Smooth muscle cell (in vitro differentiated cells): Measurements from ENCODE around the gene NFAM1. TPM values are rescaled to one million over a fixed set of nuclear protein-coding genes. Genes with fewer than 3 reads are reported as not detected.

Experiments
- DNase-seq: peaks from one replicate; lab custom pipeline; 2025; ENCODE audit not compliant: unreplicated experiment; lab: John Stamatoyannopoulos, UW
- H2AFZ ChIP-seq: fragments of 200-600 bp; sonication (generic); 2 replicates; pipeline ENCODE4 v1.6.0; 2016; ENCODE audit warnings: antibody characterized with exemption, low read depth, mild to moderate bottlenecking
- H3F3A ChIP-seq: fragments of 200-600 bp; sonication (generic); 2 replicates; pipeline ENCODE4 v1.6.0; 2017; ENCODE audit warnings: antibody characterized with exemption, low read depth
- H3K27ac ChIP-seq: fragments of 200-600 bp; sonication (generic); 2 replicates; pipeline ENCODE4 v1.5.1; 2016; ENCODE audit warnings: low read depth, mild to moderate bottlenecking
- H3K27me3 ChIP-seq: fragments of 200-600 bp; sonication (generic); 2 replicates; pipeline ENCODE4 v1.6.1; 2016; ENCODE audit warnings: low read depth, mild to moderate bottlenecking
- H3K36me3 ChIP-seq: fragments of 200-600 bp; sonication (generic); 2 replicates; pipeline ENCODE4 v1.5.1; 2016; ENCODE audit warnings: low read depth
- H3K4me1 ChIP-seq: fragments of 200-600 bp; sonication (generic); 2 replicates; pipeline ENCODE4 v1.5.1; 2016; ENCODE audit warnings: low read depth
- H3K4me2 ChIP-seq: fragments of 200-600 bp; sonication (generic); 2 replicates; pipeline ENCODE4 v1.6.0; 2016; ENCODE audit warnings: mild to moderate bottlenecking
- H3K4me3 ChIP-seq: fragments of 200-600 bp; sonication (generic); 2 replicates; pipeline ENCODE4 v1.5.1; 2016; ENCODE audit warnings: mild to moderate bottlenecking
- H3K79me2 ChIP-seq: fragments of 200-600 bp; sonication (generic); 2 replicates; pipeline ENCODE4 v1.6.0; 2016; ENCODE audit warnings: low read depth, mild to moderate bottlenecking
- H3K9ac ChIP-seq: fragments of 200-600 bp; sonication (generic); 2 replicates; pipeline ENCODE4 v1.6.0; 2016; ENCODE audit warnings: low read depth
- H3K9me3 ChIP-seq: fragments of 200-600 bp; sonication (generic); replicated peaks from 2 replicates; pipeline ENCODE4 v1.5.1; 2016; ENCODE audit warnings: low read depth
- H4K20me1 ChIP-seq: fragments of 200-600 bp; sonication (generic); 2 replicates; pipeline ENCODE4 v1.6.0; 2016; ENCODE audit warnings: low read depth
- CTCF ChIP-seq: fragments of 200-600 bp; sonication (generic); IDR thresholded peaks from 2 replicates; pipeline ENCODE4 v1.5.1; 2017; ENCODE audit warnings: borderline replicate concordance, mild to moderate bottlenecking, antibody characterized with exemption; ENCODE audit not compliant: insufficient read depth, poor library complexity, severe bottlenecking
- WGBS: methylation state at CpG from one replicate; pipeline ENCODE4 v1.1.7; 2016; ENCODE audit warnings: low lambda C conversion rate; 5-methylcytosine and 5-hydroxymethylcytosine counted together
- polyA plus RNA-seq: library from polyadenylated mRNA; unstranded; fragments of >200 nt; fragmentation: Nextera tagmentation; extraction: Ambion mirVana; gene quantifications from 2 replicates; pipeline ENCODE4 v1.2.1, GENCODE V29; 2016
- total RNA-seq: library from RNA; depleted of rRNA; stranded (reverse); fragments of >200 nt; gene quantifications from 2 replicates; pipeline ENCODE4 v1.2.3, GENCODE V29; 2014

Gene NFAM1
- total and polyA plus RNA-seq, 2 experiments from 2014 or later, result not detected

- Histone ChIP-seq H3K79me2 (no peaks in the 10 kb centered on the region), H3K9ac (no peak overlapping the region), H3F3A (no peaks in the 10 kb centered on the region), H3K27ac (no peak overlapping the region), H3K27me3 (no peaks in the 10 kb centered on the region), H2AFZ (no peak overlapping the region), H3K4me2 (no peak overlapping the region), H3K4me3 (no peak overlapping the region), H3K4me1 (peaks cover 8% of the 10 kb centered on the region), H4K20me1 (no peaks in the 10 kb centered on the region), H3K9me3 (no peaks in the 10 kb centered on the region), H3K36me3 (no peaks in the 10 kb centered on the region)
- DNase-seq, result no peak
- no peak for TF ChIP-seq CTCF
- 87% methylated on average over 17 of the region's 19 CpGs for WGBS
Measured at GRCh38 chr22:42401535-42402334, 30.5 kb downstream of the NFAM1 start.

DNA sequence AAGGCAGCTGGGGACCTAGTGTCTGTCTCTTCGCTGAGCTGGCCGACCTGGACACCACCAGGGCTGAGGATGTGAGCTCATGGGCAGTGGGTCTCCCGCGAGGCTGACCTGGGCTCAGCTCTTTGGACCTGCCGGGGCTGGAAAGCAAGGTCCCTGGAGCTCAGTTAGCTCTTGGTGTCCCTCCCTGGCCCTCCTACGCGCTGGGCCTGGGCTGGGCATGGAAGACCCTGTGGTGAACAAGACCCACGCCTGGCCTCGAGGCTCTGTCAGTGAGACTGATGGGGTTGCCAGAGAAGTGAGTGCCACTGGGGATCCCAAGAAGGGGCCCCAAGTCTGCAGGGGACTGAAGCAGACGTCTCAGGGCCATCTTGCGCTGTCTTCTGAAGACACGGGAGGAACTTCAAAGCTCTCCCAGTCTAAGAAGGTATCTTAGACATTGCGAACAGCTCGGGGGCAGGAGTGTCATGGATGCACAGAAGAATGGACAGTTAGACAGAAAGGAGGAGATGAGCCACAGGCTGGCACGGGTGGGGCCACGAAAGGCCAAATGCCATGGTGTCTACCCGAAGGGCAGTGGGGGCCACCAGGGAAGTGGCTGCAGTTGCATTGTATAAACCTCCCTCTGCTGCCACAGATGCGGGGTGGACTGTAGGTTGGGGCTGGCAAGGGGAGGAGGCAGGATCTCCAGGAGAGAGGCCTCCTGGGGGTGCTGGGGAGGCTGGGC lies 31.2 kb downstream of the NFAM1 start:
- H3K27ac ChIP-seq, result no peak overlapping the region
- DNase-seq, result no peak
- WGBS, result 87% methylated on average over 18 of the region's 18 CpGs
- no peak overlapping the region for H3K4me3 ChIP-seq
- no peak overlapping the region for H3K9ac ChIP-seq
- no peaks in the 10 kb centered on the region for H3K27me3 ChIP-seq
- no peak overlapping the region for H2AFZ ChIP-seq
- no peaks in the 10 kb centered on the region for H3K9me3 ChIP-seq
- no peaks in the 10 kb centered on the region for H4K20me1 ChIP-seq
- peaks cover 8% of the 10 kb centered on the region for H3K4me1 ChIP-seq
- H3K79me2 ChIP-seq, result no peaks in the 10 kb centered on the region
- no peaks in the 10 kb centered on the region for H3K36me3 ChIP-seq
- H3F3A ChIP-seq, result no peaks in the 10 kb centered on the region
- no peak for TF ChIP-seq CTCF
- H3K4me2 ChIP-seq, result no peak overlapping the region

DNA sequence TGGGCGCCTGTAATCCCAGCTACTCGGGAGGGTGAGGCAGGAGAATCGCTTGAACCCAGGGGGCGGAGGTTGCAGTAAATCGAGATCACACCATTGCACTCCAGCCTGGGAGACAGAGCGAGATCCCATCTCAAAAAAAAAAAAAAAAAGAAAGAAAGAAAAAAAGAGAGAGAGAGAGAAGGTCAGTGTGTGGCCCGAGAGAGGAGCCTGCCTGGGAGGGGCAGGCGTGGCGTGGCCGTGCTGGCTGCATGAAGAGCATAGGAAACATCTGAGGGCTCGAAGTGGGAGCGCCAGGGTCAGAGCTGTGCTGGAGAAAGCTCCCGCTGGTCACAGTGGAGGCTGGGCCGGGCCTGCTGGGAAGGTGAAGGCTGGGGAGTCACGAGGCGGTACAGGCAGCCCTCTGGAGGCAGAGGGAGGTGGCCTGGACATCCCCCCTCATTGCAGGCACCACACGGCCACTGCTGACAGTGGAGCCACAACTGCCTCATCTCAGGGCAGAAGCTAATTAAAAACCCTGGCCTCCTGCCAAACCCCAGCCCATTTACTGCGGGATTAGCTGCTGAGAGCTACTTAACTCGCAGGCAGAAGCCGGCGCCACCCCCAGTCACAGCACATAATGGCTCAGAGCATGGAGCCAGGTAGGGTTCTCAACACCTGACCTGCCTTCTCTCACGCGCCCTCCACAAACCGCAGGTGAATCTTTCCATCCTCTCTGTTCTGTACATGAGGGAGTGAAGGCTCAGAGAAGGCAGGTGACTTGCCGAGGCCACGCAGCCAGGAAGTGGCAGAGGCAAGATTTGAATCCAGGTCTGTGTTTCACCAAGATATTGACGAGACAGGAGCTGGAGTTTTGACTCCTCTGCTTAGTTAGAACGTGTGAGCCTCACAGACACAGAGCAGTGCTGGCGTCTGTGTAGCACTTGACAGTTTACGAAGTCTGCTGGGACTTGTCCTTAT lies 32.6 kb downstream of the NFAM1 start:
- 60% methylated on average over 30 of the region's 30 CpGs for WGBS
- Histone ChIP-seq H3K27ac (no peak overlapping the region), H3K4me2 (peak overlapping the region; percentile 8), H3K9ac (no peak overlapping the region), H4K20me1 (no peaks in the 10 kb centered on the region), H3K36me3 (no peaks in the 10 kb centered on the region), H3K4me1 (peaks cover 8% of the 10 kb centered on the region), H3K27me3 (no peaks in the 10 kb centered on the region), H3K79me2 (no peaks in the 10 kb centered on the region), H2AFZ (no peak overlapping the region), H3K9me3 (no peaks in the 10 kb centered on the region), H3F3A (no peaks in the 10 kb centered on the region), H3K4me3 (no peak overlapping the region)
- TF ChIP-seq CTCF, result no peak
- peak; percentile 49 for DNase-seq
